Fibroblast of the aortic adventitia (primary cell): Measurements from ENCODE around the gene CAPN10. TPM values are rescaled to one million over a fixed set of nuclear protein-coding genes. Genes with fewer than 3 reads are reported as not detected.
"Not testable (repeated sequence)": the region's sequence is repeated elsewhere in the genome, so short reads cannot be mapped to it uniquely, and the experiment has no call there.

ENCODE experiments used
- DNase-seq: peaks from one replicate; pipeline ENCODE4 v3.0.0-alpha.2; 2010; ENCODE audit warnings: low read depth
- H3K4me3 ChIP-seq: 2 replicates; pipeline ENCODE4 v1.5.1; 2011; ENCODE audit warnings: low read depth, mild to moderate bottlenecking, control low read depth, low read length, moderate library complexity
- CTCF ChIP-seq: IDR thresholded peaks from 2 replicates; pipeline ENCODE4 v1.5.1; 2011; ENCODE audit warnings: mild to moderate bottlenecking, low read length, control low read depth, inconsistent platforms; ENCODE audit not compliant: insufficient read depth
- total RNA-seq: library from RNA; depleted of rRNA; stranded (reverse); fragments of >200 nt; gene quantifications from 2 replicates; pipeline ENCODE4 v1.2.3, GENCODE V29; 2012; ENCODE audit warnings: low replicate concordance

The CAPN10 gene
- total RNA-seq, 1 donor: 14.3 TPM

- peak overlapping the region; percentile 55 for H3K4me3 ChIP-seq
- no peak for TF ChIP-seq CTCF
- no peak for DNase-seq
These were observed 28.2 kb upstream of the CAPN10 start for GRCh38 chr2:240558236-240558761.

GRCh38 chr2:240559286-240559685 is 27.2 kb upstream of the CAPN10 start:
- peak overlapping the region; percentile 74 for H3K4me3 ChIP-seq
- DNase-seq: no peak
- no peak for TF ChIP-seq CTCF

- no peak for TF ChIP-seq CTCF
- peak; percentile 79 for DNase-seq
- peak within 1 kb of the TSS; percentile 74 for H3K4me3 ChIP-seq
These were observed 26.5 kb upstream of the CAPN10 start, which contains the start of gene DUSP28 for GRCh38 chr2:240560084-240560479. TSS of gene DUSP28 (plus strand) at chr2:240560357. CDS start at chr2:240560685, 328 bp downstream.

GRCh38 chr2:240560480-240561324 is 25.8 kb upstream of the CAPN10 start:
- peak; percentile 40 for TF ChIP-seq CTCF
- peak; percentile 96 for DNase-seq
- peak overlapping the region; percentile 74 for H3K4me3 ChIP-seq

DNA sequence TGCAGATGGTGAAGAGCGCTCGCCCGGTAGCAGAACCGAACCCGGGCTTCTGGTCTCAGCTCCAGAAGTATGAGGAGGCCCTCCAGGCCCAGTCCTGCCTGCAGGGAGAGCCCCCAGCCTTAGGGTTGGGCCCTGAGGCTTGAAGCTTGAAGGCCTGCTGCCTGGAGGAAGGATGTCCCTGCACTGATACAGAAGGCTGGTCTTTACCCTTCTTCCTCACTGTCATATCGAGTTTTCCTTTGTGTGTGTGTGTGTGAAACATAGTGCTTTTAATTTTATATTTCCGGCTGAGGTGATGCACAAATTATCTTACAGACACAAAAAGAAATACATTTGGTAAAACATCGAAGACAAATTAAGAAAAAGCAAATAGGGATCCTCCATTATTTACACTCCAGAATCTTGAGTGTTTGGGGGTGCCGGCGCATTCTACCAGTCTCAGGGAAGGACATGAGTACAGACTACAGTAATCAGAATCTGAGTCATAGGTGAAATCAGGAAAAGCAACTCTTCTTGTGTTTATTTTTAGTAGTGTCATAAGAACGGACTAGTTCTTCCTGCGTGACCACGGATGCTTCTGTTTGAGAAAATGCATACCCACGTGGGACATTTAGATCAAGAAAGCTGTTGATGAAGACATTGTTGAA is 25.1 kb upstream of the CAPN10 start:
- TF ChIP-seq CTCF: no peak
- H3K4me3 ChIP-seq: peak overlapping the region; percentile 74
- peak; percentile 49 for DNase-seq

- not testable (repeated sequence) for DNase-seq, H3K4me3 ChIP-seq
These were observed 23.3 kb upstream of the CAPN10 start for GRCh38 chr2:240563231-240563630.

GRCh38 chr2:240563951-240564560 is 22.5 kb upstream of the CAPN10 start:
- no peak for TF ChIP-seq CTCF
- no peak for DNase-seq
- H3K4me3 ChIP-seq: no peak overlapping the region
